Measurements from ENCODE around the gene UBA6. TPM values are rescaled to one million over a fixed set of nuclear protein-coding genes. Genes with fewer than 3 reads are reported as not detected.
A peak's percentile ranks its signal among the peaks of the same experiment; 100 is the strongest.

Gene UBA6
- total RNA-seq, 2 experiments from 2014 or later, result 116 to 117 TPM

- Mint-ChIP-seq H3K4me3 (no peak overlapping the region), H3K9me3 (peaks cover 7% of the 10 kb centered on the region), H3K27me3 (no peaks in the 10 kb centered on the region), H3K4me1 (peaks cover 20% of the 10 kb centered on the region), H3K27ac (no peak overlapping the region), H3K36me3 (ENCODE audit: low read depth) (peaks cover 33% of the 10 kb centered on the region)
- DNase-seq, result no peak
- ChIA-PET POLR2A (no interaction called here), CTCF (no interaction called here)
Measured at GRCh38 chr4:67723949-67724348, 23.0 kb upstream of the UBA6 start.

- ChIA-PET POLR2A (no interaction called here), CTCF (no interaction called here)
- H3K4me3 Mint-ChIP-seq, result no peak overlapping the region
- H3K9me3 Mint-ChIP-seq, result peaks cover 7% of the 10 kb centered on the region
- H3K27ac Mint-ChIP-seq, result no peak overlapping the region
- peaks cover 29% of the 10 kb centered on the region for H3K36me3 Mint-ChIP-seq (ENCODE audit: low read depth)
- H3K4me1 Mint-ChIP-seq, result peaks cover 20% of the 10 kb centered on the region
- DNase-seq, result no peak
- no peaks in the 10 kb centered on the region for H3K27me3 Mint-ChIP-seq
Measured at GRCh38 chr4:67723341-67723740, 22.4 kb upstream of the UBA6 start.

GRCh38 chr4:67721770-67722597 is 21.0 kb upstream of the UBA6 start:
- Mint-ChIP-seq H3K9me3 (peaks cover 2% of the 10 kb centered on the region), H3K4me1 (peaks cover 13% of the 10 kb centered on the region), H3K4me3 (no peak overlapping the region), H3K27me3 (no peaks in the 10 kb centered on the region), H3K36me3 (ENCODE audit: low read depth) (peaks cover 26% of the 10 kb centered on the region), H3K27ac (no peak overlapping the region)
- no peak for DNase-seq
- POLR2A ChIA-PET, result no interaction called here
- CTCF ChIA-PET, result interaction anchor here (0.6 to 1.3 kb wide), 2 partner anchors 11 to 171 kb away, joined by 3 to 4 read pairs; no protein-coding TSS in a partner anchor

- no peak for DNase-seq
- ChIA-PET POLR2A (no interaction called here), CTCF (interaction anchor here (0.6 to 1.3 kb wide), 3 partner anchors 10 to 171 kb away, joined by 3 to 4 read pairs (median 3); no protein-coding TSS in a partner anchor)
- H3K4me3 Mint-ChIP-seq, result no peak overlapping the region
- no peaks in the 10 kb centered on the region for H3K27me3 Mint-ChIP-seq
- H3K27ac Mint-ChIP-seq, result no peak overlapping the region
- H3K36me3 Mint-ChIP-seq (ENCODE audit: low read depth), result peaks cover 28% of the 10 kb centered on the region
- H3K4me1 Mint-ChIP-seq, result peaks cover 8% of the 10 kb centered on the region
- H3K9me3 Mint-ChIP-seq, result no peaks in the 10 kb centered on the region
Measured at GRCh38 chr4:67721315-67721769, 20.4 kb upstream of the UBA6 start.

GRCh38 chr4:67719953-67720617 is 19.1 kb upstream of the UBA6 start:
- no peaks in the 10 kb centered on the region for H3K27me3 Mint-ChIP-seq
- peaks cover 5% of the 10 kb centered on the region for H3K4me1 Mint-ChIP-seq
- no peaks in the 10 kb centered on the region for H3K9me3 Mint-ChIP-seq
- CTCF ChIA-PET, result no interaction called here
- H3K36me3 Mint-ChIP-seq (ENCODE audit: low read depth), result peaks cover 36% of the 10 kb centered on the region
- POLR2A ChIA-PET, result no interaction called here
- H3K4me3 Mint-ChIP-seq, result no peak overlapping the region
- DNase-seq, result no peak
- no peak overlapping the region for H3K27ac Mint-ChIP-seq

- DNase-seq, result no peak
- peaks cover 46% of the 10 kb centered on the region for H3K36me3 Mint-ChIP-seq (ENCODE audit: low read depth)
- H3K27ac Mint-ChIP-seq, result no peak overlapping the region
- ChIA-PET CTCF (no interaction called here), POLR2A (no interaction called here)
- no peaks in the 10 kb centered on the region for H3K9me3 Mint-ChIP-seq
- H3K4me1 Mint-ChIP-seq, result peaks cover 14% of the 10 kb centered on the region
- H3K4me3 Mint-ChIP-seq, result no peak overlapping the region
- no peaks in the 10 kb centered on the region for H3K27me3 Mint-ChIP-seq
Measured at GRCh38 chr4:67718848-67719247, 17.9 kb upstream of the UBA6 start.

- POLR2A ChIA-PET, result no interaction called here
- H3K27ac Mint-ChIP-seq, result no peak overlapping the region
- no peaks in the 10 kb centered on the region for H3K9me3 Mint-ChIP-seq
- CTCF ChIA-PET, result no interaction called here
- no peak for DNase-seq
- H3K27me3 Mint-ChIP-seq, result no peaks in the 10 kb centered on the region
- H3K4me3 Mint-ChIP-seq, result no peak overlapping the region
- peaks cover 19% of the 10 kb centered on the region for H3K4me1 Mint-ChIP-seq
- H3K36me3 Mint-ChIP-seq (ENCODE audit: low read depth), result peaks cover 47% of the 10 kb centered on the region
Measured at GRCh38 chr4:67717586-67717985, 16.6 kb upstream of the UBA6 start.

GRCh38 chr4:67714955-67715354 is 14.0 kb upstream of the UBA6 start:
- H3K27me3 Mint-ChIP-seq, result no peaks in the 10 kb centered on the region
- ChIA-PET CTCF (interaction anchor here (0.9 to 1.3 kb wide), 2 partner anchors 30 to 32 kb away, joined by 4 read pairs; no protein-coding TSS in a partner anchor), POLR2A (interaction anchor here (0.7 kb wide), 1 partner anchor 14 kb away, joined by 3 read pairs; the partner anchor contains the start of gene UBA6)
- peaks cover 38% of the 10 kb centered on the region for H3K36me3 Mint-ChIP-seq (ENCODE audit: low read depth)
- no peak overlapping the region for H3K27ac Mint-ChIP-seq
- no peak overlapping the region for H3K4me3 Mint-ChIP-seq
- peaks cover 17% of the 10 kb centered on the region for H3K4me1 Mint-ChIP-seq
- DNase-seq, result no peak
- no peaks in the 10 kb centered on the region for H3K9me3 Mint-ChIP-seq

- H3K27me3 Mint-ChIP-seq, result no peaks in the 10 kb centered on the region
- no peaks in the 10 kb centered on the region for H3K9me3 Mint-ChIP-seq
- ChIA-PET POLR2A (interaction anchor here (0.9 to 1.1 kb wide), 2 partner anchors 13 to 14 kb away, joined by 4 read pairs; no protein-coding TSS in a partner anchor), CTCF (interaction anchor here (0.7 to 1.4 kb wide), 3 partner anchors 14 to 161 kb away, joined by 3 to 4 read pairs (median 3); partner anchors contain the start of gene UBA6)
- peaks cover 45% of the 10 kb centered on the region for H3K36me3 Mint-ChIP-seq (ENCODE audit: low read depth)
- peaks cover 17% of the 10 kb centered on the region for H3K4me1 Mint-ChIP-seq
- no peak for DNase-seq
- no peak overlapping the region for H3K4me3 Mint-ChIP-seq
- peak overlapping the region; percentile 51 for H3K27ac Mint-ChIP-seq
Measured at GRCh38 chr4:67714248-67714583, 13.3 kb upstream of the UBA6 start.

GRCh38 chr4:67713529-67714247 is 12.7 kb upstream of the UBA6 start:
- Mint-ChIP-seq H3K27me3 (no peaks in the 10 kb centered on the region), H3K4me1 (peaks cover 17% of the 10 kb centered on the region), H3K4me3 (no peak overlapping the region), H3K27ac (peak overlapping the region; percentile 51), H3K36me3 (ENCODE audit: low read depth) (peaks cover 47% of the 10 kb centered on the region), H3K9me3 (no peaks in the 10 kb centered on the region)
- ChIA-PET CTCF (interaction anchor here (0.7 to 1.4 kb wide), 3 partner anchors 13 to 160 kb away, joined by 3 to 4 read pairs (median 3); partner anchors contain the start of gene UBA6), POLR2A (interaction anchor here (0.9 to 1.1 kb wide), 2 partner anchors 12 to 14 kb away, joined by 4 read pairs; no protein-coding TSS in a partner anchor)
- no peak for DNase-seq

- Mint-ChIP-seq H3K4me3 (no peak overlapping the region), H3K4me1 (peaks cover 17% of the 10 kb centered on the region), H3K27me3 (no peaks in the 10 kb centered on the region), H3K9me3 (no peaks in the 10 kb centered on the region), H3K36me3 (ENCODE audit: low read depth) (peaks cover 55% of the 10 kb centered on the region), H3K27ac (no peak overlapping the region)
- no peak for DNase-seq
- CTCF ChIA-PET, result interaction anchor here (1.4 kb wide), 1 partner anchor 13 kb away, joined by 4 read pairs; the partner anchor contains the start of gene UBA6
- POLR2A ChIA-PET, result interaction anchor here (1.0 kb wide), 1 partner anchor 10 kb away, joined by 3 read pairs; no protein-coding TSS in a partner anchor
Measured at GRCh38 chr4:67712650-67713528, 11.9 kb upstream of the UBA6 start.

- Mint-ChIP-seq H3K36me3 (ENCODE audit: low read depth) (peaks cover 59% of the 10 kb centered on the region), H3K27ac (no peak overlapping the region), H3K9me3 (peaks cover 2% of the 10 kb centered on the region), H3K4me3 (no peak overlapping the region), H3K4me1 (peaks cover 17% of the 10 kb centered on the region), H3K27me3 (no peaks in the 10 kb centered on the region)
- DNase-seq, result no peak
- POLR2A ChIA-PET, result interaction anchor here (1.0 to 1.3 kb wide), 2 partner anchors 9 to 11 kb away, joined by 3 read pairs; partner anchors contain the start of gene UBA6
- CTCF ChIA-PET, result no interaction called here
Measured at GRCh38 chr4:67712000-67712625, 11.2 kb upstream of the UBA6 start.
